H1 (cell line): ENCODE data around the gene FCN2. TPM values are rescaled to one million over a fixed set of nuclear protein-coding genes. Genes with fewer than 3 reads are reported as not detected.

Experiments used
- JUN ChIP-seq: IDR thresholded peaks from 2 replicates; pipeline ENCODE4 v1.6.1; 2011; ENCODE audit warnings: low read depth, mild to moderate bottlenecking, improper control_type of control experiment, low read length
- SRF ChIP-seq: IDR thresholded peaks from 2 replicates; pipeline ENCODE4 v1.6.1; 2011; ENCODE audit warnings: mild to moderate bottlenecking, low read depth, low read length, moderate library complexity
- polyA plus RNA-seq, 7 experiments: library from polyadenylated mRNA; depleted of rRNA in 3 of 7; stranded (reverse) in 5 of 7; unstranded in 2 of 7; fragments of >200 nt in 5 of 7; fragments of 200-250 nt in 2 of 7; gene quantifications; 1 replicate in 5 of 7; 2 replicates in 1 of 7; 4 replicates in 1 of 7; pipeline versions ENCODE4 v1.2.1 to v1.2.3, GENCODE V29; 2011 to 2013; ENCODE audit warnings: missing spikeins in 2 of 7, mixed read lengths in 2 of 7
- total RNA-seq: library from RNA; stranded (reverse); fragmentation: NEBNext Ultra II Directional; extraction: Animal tissue kit (Norgen Biotek cat#: 25700); gene quantifications from 2 replicates; pipeline ENCODE4 v1.2.1, GENCODE V29; 2021

FCN2 gene
- total and polyA plus RNA-seq, 2 of the 8 experiments (the other 6 are each of a cell fraction or from before 2014, with no cell fraction given), result not detected

DNA sequence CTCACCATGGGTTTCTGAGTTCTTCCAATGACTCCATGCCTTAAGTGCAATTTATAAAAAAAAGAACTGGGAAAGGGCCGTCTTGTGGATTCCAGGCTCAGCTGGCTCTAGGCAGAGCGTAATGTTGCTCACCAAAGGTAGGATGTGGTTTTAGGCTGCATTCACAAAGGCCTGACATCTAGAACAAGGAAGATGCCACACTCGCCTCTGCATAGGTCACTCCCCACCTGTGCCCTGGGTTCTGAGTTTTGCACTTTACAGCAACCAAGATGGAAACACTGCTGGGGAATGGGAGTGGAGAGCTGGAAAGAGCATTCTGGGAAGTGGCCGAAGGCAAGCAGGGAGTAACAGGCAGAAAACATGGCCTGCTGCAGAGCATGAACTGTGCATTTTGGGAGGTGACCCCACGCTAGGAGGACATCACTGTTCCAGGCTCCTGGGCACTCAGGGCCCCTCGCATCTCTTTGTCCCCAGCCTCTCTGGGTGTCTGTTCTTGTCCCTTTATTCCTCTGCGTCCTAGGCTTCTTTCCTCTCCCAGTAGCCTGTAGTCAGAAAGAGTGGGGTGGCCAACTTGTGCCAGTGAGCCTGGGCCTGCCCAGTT is 12.3 kb downstream of the FCN2 start (continued):
- TF ChIP-seq SRF (no peak), JUN (no peak)
